HEK293 (cell line): ENCODE data around the gene ELL.

Experiments used
- CTCF ChIA-PET: fragments of 350-600 bp; formaldehyde crosslinking; extraction: SDS; loops from one replicate; lab custom pipeline; 2021; ENCODE audit warnings: antibody characterized with exemption; lab: Yijun Ruan, JAX
- POLR2A ChIA-PET: fragments of 300-600 bp; formaldehyde crosslinking; extraction: SDS; loops from one replicate; lab custom pipeline; 2020; ENCODE audit warnings: antibody characterized with exemption, inconsistent platforms; lab: Yijun Ruan, JAX
- H3K27ac ChIP-seq: fragments of 200-500 bp; sonication (Bioruptor generic); 2 replicates; pipeline ENCODE4 v1.5.1; 2014; ENCODE audit warnings: low read depth, low read length, control low read depth, inconsistent platforms; ENCODE audit errors: extremely low read depth
- H3K36me3 ChIP-seq, 2 experiments: fragments of 200-500 bp in 1 of 2; sonication (Bioruptor generic) in 1 of 2; 1 replicate in 1 of 2; 2 replicates in 1 of 2; pipeline ENCODE4 v1.5.1; 2014 to 2017; ENCODE audit warnings: inconsistent platforms in 2 of 2, low read length in 2 of 2; ENCODE audit not compliant: control insufficient read depth in 2 of 2, insufficient read depth in 1 of 2
- H3K4me1 ChIP-seq: fragments of 200-500 bp; sonication (Bioruptor generic); 2 replicates; pipeline ENCODE4 v1.5.1; 2014; ENCODE audit warnings: mild to moderate bottlenecking, low read length, inconsistent platforms; ENCODE audit not compliant: control insufficient read depth, insufficient read depth
- H3K4me3 ChIP-seq: 2 replicates; pipeline ENCODE4 v1.5.1; 2011; ENCODE audit warnings: low read depth, mild to moderate bottlenecking, control low read depth, low read length, moderate library complexity
- H3K9me3 ChIP-seq: fragments of 200-500 bp; sonication (Bioruptor generic); 2 replicates; pipeline ENCODE4 v1.5.1; 2014; ENCODE audit warnings: low read depth, low read length, inconsistent platforms; ENCODE audit not compliant: control insufficient read depth, insufficient read depth
- BCL11A ChIP-seq: fragments of 450-650 bp; formaldehyde crosslinking; IDR thresholded peaks from 2 replicates; pipeline ENCODE4 v1.5.1; 2016; ENCODE audit warnings: low read depth, missing biosample characterization, missing genetic modification characterization
- BCL11B ChIP-seq: fragments of 450-650 bp; formaldehyde crosslinking; IDR thresholded peaks from 2 replicates; pipeline ENCODE4 v1.5.1; 2016; ENCODE audit warnings: low read depth, missing biosample characterization, missing genetic modification characterization
- CTCF ChIP-seq: fragments of 450-650 bp; formaldehyde crosslinking; IDR thresholded peaks from 2 replicates; pipeline ENCODE4 v1.5.1; 2016; ENCODE audit warnings: missing biosample characterization, missing genetic modification characterization
- EGR2 ChIP-seq: fragments of 450-650 bp; formaldehyde crosslinking; IDR thresholded peaks from 2 replicates; pipeline ENCODE4 v1.5.1; 2016; ENCODE audit warnings: low read depth, missing biosample characterization, missing genetic modification characterization
- FEZF1 ChIP-seq: fragments of 450-650 bp; formaldehyde crosslinking; IDR thresholded peaks from 2 replicates; pipeline ENCODE4 v1.5.1; 2016; ENCODE audit warnings: missing biosample characterization, missing genetic modification characterization
- HIC1 ChIP-seq: fragments of 450-650 bp; formaldehyde crosslinking; IDR thresholded peaks from 2 replicates; pipeline ENCODE4 v1.5.1; 2016; ENCODE audit warnings: missing biosample characterization, missing genetic modification characterization
- INSM2 ChIP-seq: fragments of 450-650 bp; formaldehyde crosslinking; IDR thresholded peaks from 2 replicates; pipeline ENCODE4 v1.5.1; 2016; ENCODE audit warnings: missing biosample characterization, missing genetic modification characterization
- KLF7 ChIP-seq: fragments of 450-650 bp; formaldehyde crosslinking; IDR thresholded peaks from 2 replicates; pipeline ENCODE4 v1.5.1; 2016; ENCODE audit warnings: missing biosample characterization, missing genetic modification characterization, borderline replicate concordance
- KLF8 ChIP-seq: fragments of 450-650 bp; formaldehyde crosslinking; IDR thresholded peaks from 2 replicates; pipeline ENCODE4 v1.5.1; 2016; ENCODE audit warnings: missing biosample characterization, missing genetic modification characterization
- KLF9 ChIP-seq: fragments of 450-650 bp; formaldehyde crosslinking; IDR thresholded peaks from 2 replicates; pipeline ENCODE4 v1.5.1; 2016; ENCODE audit warnings: missing biosample characterization, missing genetic modification characterization, low read depth
- PRDM1 ChIP-seq: fragments of 450-650 bp; formaldehyde crosslinking; IDR thresholded peaks from 2 replicates; pipeline ENCODE4; 2016; ENCODE audit warnings: missing biosample characterization, missing genetic modification characterization
- ZBTB44 ChIP-seq: fragments of 450-650 bp; IDR thresholded peaks from 2 replicates; pipeline ENCODE4 v1.5.1; 2018; ENCODE audit warnings: missing biosample characterization, mild to moderate bottlenecking, missing genetic modification characterization
- ZBTB6 ChIP-seq: fragments of 450-650 bp; formaldehyde crosslinking; IDR thresholded peaks from 2 replicates; pipeline ENCODE4 v1.5.1; 2017; ENCODE audit warnings: missing biosample characterization, missing genetic modification characterization
- ZFHX2 ChIP-seq: fragments of 450-650 bp; formaldehyde crosslinking; conservative IDR thresholded peaks from 2 replicates; pipeline ENCODE4 v1.5.1; 2016; ENCODE audit warnings: missing biosample characterization, missing genetic modification characterization
- ZFP3 ChIP-seq: fragments of 450-650 bp; formaldehyde crosslinking; IDR thresholded peaks from 2 replicates; pipeline ENCODE4 v1.5.1; 2016; ENCODE audit warnings: low read depth, missing biosample characterization, missing genetic modification characterization
- ZNF10 ChIP-seq: fragments of 450-650 bp; formaldehyde crosslinking; IDR thresholded peaks from 2 replicates; pipeline ENCODE4 v1.5.1; 2017; ENCODE audit warnings: missing biosample characterization, missing genetic modification characterization
- ZNF18 ChIP-seq: fragments of 450-650 bp; formaldehyde crosslinking; IDR thresholded peaks from 2 replicates; pipeline ENCODE4 v1.5.1; 2016; ENCODE audit warnings: missing biosample characterization, missing genetic modification characterization
- ZNF274 ChIP-seq, 2 experiments: fragments of 200-500 bp in 1 of 2; fragments of 450-650 bp in 1 of 2; sonication (Bioruptor generic) in 1 of 2; formaldehyde crosslinking in 1 of 2; IDR thresholded peaks; 2 replicates each; pipeline versions ENCODE4 v1.5.1 to v1.6.1; 2014 to 2016; ENCODE audit warnings: borderline replicate concordance in 1 of 2, inconsistent platforms in 1 of 2, low read length in 1 of 2, missing biosample characterization in 1 of 2, missing genetic modification characterization in 1 of 2
- ZNF391 ChIP-seq: fragments of 450-650 bp; formaldehyde crosslinking; IDR thresholded peaks from 2 replicates; pipeline ENCODE4 v1.5.1; 2016; ENCODE audit warnings: low read depth, missing biosample characterization, missing genetic modification characterization, borderline replicate concordance
- ZNF558 ChIP-seq: fragments of 450-650 bp; formaldehyde crosslinking; IDR thresholded peaks from 2 replicates; pipeline ENCODE4 v1.5.1; 2016; ENCODE audit warnings: missing biosample characterization, missing genetic modification characterization
- ZNF677 ChIP-seq: fragments of 450-650 bp; IDR thresholded peaks from 2 replicates; pipeline ENCODE4 v1.5.0; 2018; ENCODE audit warnings: missing biosample characterization, mild to moderate bottlenecking, missing genetic modification characterization, moderate library complexity
- ZSCAN16 ChIP-seq: fragments of 450-650 bp; formaldehyde crosslinking; IDR thresholded peaks from 2 replicates; pipeline ENCODE4 v1.5.1; 2016; ENCODE audit warnings: missing biosample characterization, missing genetic modification characterization
- ZSCAN4 ChIP-seq: fragments of 450-650 bp; formaldehyde crosslinking; IDR thresholded peaks from 2 replicates; pipeline ENCODE4 v1.5.1; 2017; ENCODE audit warnings: missing biosample characterization, missing genetic modification characterization

Gene ELL

GRCh38 chr19:18441804-18442788 is 79.8 kb downstream of the ELL start:
- Histone ChIP-seq H3K9me3 (no peaks in the 10 kb centered on the region), H3K36me3 (peaks cover 0 to 35% of the 10 kb centered on the region in 2 experiments; a peak in 2 of 3 replicates), H3K27ac (no peak overlapping the region), H3K4me1 (peaks cover 9% of the 10 kb centered on the region), H3K4me3 (no peak overlapping the region)
- POLR2A ChIA-PET = interaction anchor here (0.6 kb wide), 1 partner anchor 95 kb away, joined by 12 read pairs; no protein-coding TSS in a partner anchor
- CTCF ChIA-PET = interaction anchor here (0.7 to 3.2 kb wide), 3 partner anchors 9 to 20 kb away, joined by 3 to 25 read pairs (median 15); no protein-coding TSS in a partner anchor
- TF ChIP-seq FEZF1 (tag by site-specific recombination) = no peak
- no peak for TF ChIP-seq ZNF558 (tag by site-specific recombination)
- peak; percentile 95 for TF ChIP-seq KLF9 (tag by site-specific recombination)
- peak; percentile 76 for TF ChIP-seq ZNF18 (tag by site-specific recombination)
- no peak for TF ChIP-seq ZFP3 (tag by site-specific recombination)
- TF ChIP-seq ZNF391 = 0 out of 2 replicates have a peak, but pooled peaks have one; percentile 33
- no peak for TF ChIP-seq ZNF677 (tag by site-specific recombination)
- TF ChIP-seq ZFHX2 = peak; percentile 96
- TF ChIP-seq PRDM1 = no peak
- no peak for TF ChIP-seq INSM2 (tag by site-specific recombination)
- peak; percentile 99 for TF ChIP-seq KLF8 (tag by site-specific recombination)
- no peak for TF ChIP-seq ZBTB44 (tag by site-specific recombination)
- no peak for TF ChIP-seq ZNF10 (tag by site-specific recombination)
- peak; percentile 95 for TF ChIP-seq EGR2 (tag by site-specific recombination)
- TF ChIP-seq ZSCAN4 (tag by site-specific recombination) = peak; percentile 15; the same call in 1 of the 2 replicates
- TF ChIP-seq ZBTB6 (tag by site-specific recombination) = no peak
- TF ChIP-seq HIC1 (tag by site-specific recombination) = peak; percentile 75; the same call in 1 of the 2 replicates
- TF ChIP-seq BCL11A (tag by site-specific recombination) = peak; percentile 41; the same call in 1 of the 2 replicates
- no peak for TF ChIP-seq ZSCAN16 (tag by site-specific recombination)
- TF ChIP-seq BCL11B (tag by site-specific recombination) = peak; percentile 57; the same call in 1 of the 2 replicates
- TF ChIP-seq KLF7 (tag by site-specific recombination) = 0 out of 2 replicates have a peak, but pooled peaks have one; percentile 37
- TF ChIP-seq ZNF274 (IDR thresholded peaks at IDR 0.05; ENCODE audit: low read length) = no peak
- no peak for TF ChIP-seq ZNF274 (tag by site-specific recombination; IDR thresholded peaks at IDR 0.05; ENCODE audit: borderline replicate concordance)
- no peak for TF ChIP-seq CTCF (tag by site-specific recombination)
